IMR-90 (cell line): ENCODE measurements around the gene TACC3. TPM values are rescaled to one million over a fixed set of nuclear protein-coding genes. Genes with fewer than 3 reads are reported as not detected.

ENCODE experiments used
- ATAC-seq: fragments of 200-7000 bp; cut with Tn5 transposase; 2 replicates; pipeline ENCODE4 v1.9.1; 2020; ENCODE audit warnings: low read depth, mild to moderate bottlenecking, moderate library complexity
- BruUV-seq: library from RNA; stranded (reverse); fragments of 400-500 nt; replicated peaks from 2 replicates; lab custom pipeline; 2021; lab: Mats Ljungman, UMichigan
- CTCF ChIA-PET: fragments of 300-600 bp; formaldehyde crosslinking; extraction: SDS; loops from one replicate; lab custom pipeline; 2021; ENCODE audit warnings: antibody characterized with exemption; lab: Yijun Ruan, JAX
- POLR2A ChIA-PET: fragments of 300-600 bp; sonication (Branson Sonifier 250); formaldehyde crosslinking; loops from one replicate; lab custom pipeline; 2022; ENCODE audit warnings: antibody characterized with exemption; ENCODE audit not compliant: unreplicated experiment; lab: Charles Lee
- DNase-seq: peaks from one replicate; pipeline ENCODE4 v3.0.0; 2013
- H2AFZ ChIP-seq: replicated peaks from 2 replicates; pipeline ENCODE3; 2013; ENCODE audit warnings: low read length, mild to moderate bottlenecking; ENCODE audit not compliant: poor library complexity
- H2AK5ac ChIP-seq: 2 replicates; pipeline ENCODE4 v1.6.1; 2013; ENCODE audit warnings: low read depth, low read length, inconsistent platforms
- H2AK9ac ChIP-seq: replicated peaks from 2 replicates; pipeline ENCODE3; 2013; ENCODE audit warnings: mild to moderate bottlenecking, low read depth, low read length, moderate library complexity; ENCODE audit not compliant: poor library complexity
- H2BK120ac ChIP-seq: 2 replicates; pipeline ENCODE4 v1.6.1; 2013; ENCODE audit warnings: low read depth, low read length, inconsistent platforms
- H2BK15ac ChIP-seq: 3 replicates; pipeline ENCODE4 v1.6.1; 2013; ENCODE audit warnings: low read depth, low read length, inconsistent platforms
- H2BK20ac ChIP-seq: 2 replicates; pipeline ENCODE4 v1.6.1; 2013; ENCODE audit warnings: low read depth, mild to moderate bottlenecking, inconsistent platforms, low read length, moderate library complexity
- H2BK5ac ChIP-seq: 2 replicates; pipeline ENCODE4 v1.6.1; 2013; ENCODE audit warnings: mild to moderate bottlenecking, low read depth, low read length, inconsistent platforms; ENCODE audit not compliant: poor library complexity, severe bottlenecking
- H3K14ac ChIP-seq: replicated peaks from 2 replicates; pipeline ENCODE4 v1.6.1; 2013; ENCODE audit warnings: low read depth, low read length, inconsistent platforms
- H3K18ac ChIP-seq: 2 replicates; pipeline ENCODE4 v1.6.1; 2013; ENCODE audit warnings: low read depth, low read length, control low read depth
- H3K23ac ChIP-seq: 2 replicates; pipeline ENCODE4 v1.6.1; 2013; ENCODE audit warnings: low read depth, low read length, inconsistent platforms
- H3K27ac ChIP-seq: 2 replicates; pipeline ENCODE4 v1.5.1; 2013; ENCODE audit warnings: mild to moderate bottlenecking, control low read depth, low read length; ENCODE audit not compliant: insufficient read depth
- H3K27me3 ChIP-seq: 2 replicates; pipeline ENCODE4 v1.6.1; 2013; ENCODE audit warnings: low read length; ENCODE audit not compliant: control insufficient read depth, insufficient read depth
- H3K36me3 ChIP-seq: 2 replicates; pipeline ENCODE4 v1.6.1; 2013; ENCODE audit warnings: low read length, mixed read lengths; ENCODE audit not compliant: control insufficient read depth, insufficient read depth
- H3K4ac ChIP-seq: 2 replicates; pipeline ENCODE4 v1.6.1; 2013; ENCODE audit warnings: low read depth, low read length, inconsistent platforms
- H3K4me1 ChIP-seq: 2 replicates; pipeline ENCODE4 v1.6.1; 2013; ENCODE audit warnings: low read length, mixed read lengths; ENCODE audit not compliant: control insufficient read depth, insufficient read depth
- H3K4me2 ChIP-seq: 2 replicates; pipeline ENCODE4 v1.6.1; 2013; ENCODE audit warnings: low read depth, mild to moderate bottlenecking, control low read depth, low read length, moderate library complexity
- H3K4me3 ChIP-seq: 2 replicates; pipeline ENCODE4 v1.5.1; 2013; ENCODE audit warnings: low read depth, mild to moderate bottlenecking, control low read depth, low read length, moderate library complexity; ENCODE audit not compliant: insufficient read depth
- H3K56ac ChIP-seq: 2 replicates; pipeline ENCODE4 v1.6.1; 2013; ENCODE audit warnings: low read length, inconsistent platforms; ENCODE audit not compliant: insufficient read depth; ENCODE audit errors: extremely low read depth
- H3K79me1 ChIP-seq, 2 experiments: 2 replicates each; pipeline ENCODE4 v1.6.1; 2013; ENCODE audit warnings: low read length in 2 of 2, inconsistent platforms in 1 of 2, low read depth in 1 of 2
- H3K9ac ChIP-seq: 2 replicates; pipeline ENCODE4 v1.6.1; 2013; ENCODE audit warnings: low read depth, low read length, control low read depth
- H3K9me1 ChIP-seq: 2 replicates; pipeline ENCODE4 v1.6.1; 2013; ENCODE audit warnings: low read length, inconsistent platforms; ENCODE audit not compliant: insufficient read depth
- H3K9me3 ChIP-seq: 2 replicates; pipeline ENCODE4 v1.6.1; 2013; ENCODE audit warnings: low read length; ENCODE audit not compliant: control insufficient read depth, insufficient read depth
- H4K20me1 ChIP-seq: 2 replicates; pipeline ENCODE4 v1.6.1; 2013; ENCODE audit warnings: low read length, inconsistent platforms; ENCODE audit not compliant: insufficient read depth
- H4K5ac ChIP-seq: 2 replicates; pipeline ENCODE4 v1.6.1; 2013; ENCODE audit warnings: mild to moderate bottlenecking, low read depth, low read length, control low read depth
- H4K8ac ChIP-seq, 2 experiments: 2 replicates each; pipeline ENCODE4 v1.6.1; 2013; ENCODE audit warnings: low read depth in 2 of 2, low read length in 2 of 2, control low read depth in 1 of 2, inconsistent platforms in 1 of 2
- H4K91ac ChIP-seq: 2 replicates; pipeline ENCODE4 v1.6.1; 2013; ENCODE audit warnings: low read depth, low read length, inconsistent platforms; ENCODE audit not compliant: insufficient read depth
- MAZ ChIP-seq: IDR thresholded peaks from 2 replicates; pipeline ENCODE4 v1.6.1; 2012; ENCODE audit warnings: low read depth, mild to moderate bottlenecking, low read length, improper control_type of control experiment, moderate library complexity, borderline replicate concordance
- NFE2L2 ChIP-seq: fragments of 150-350 bp; IDR thresholded peaks from 2 replicates; pipeline ENCODE4 v1.6.1; 2016; ENCODE audit warnings: low read depth, mild to moderate bottlenecking, low read length
- RCOR1 ChIP-seq: IDR thresholded peaks from 2 replicates; pipeline ENCODE4 v1.6.1; 2012; ENCODE audit warnings: mild to moderate bottlenecking, low read length, improper control_type of control experiment; ENCODE audit not compliant: insufficient replicate concordance
- SMC3 ChIP-seq: fragments of 150-350 bp; IDR thresholded peaks from 2 replicates; pipeline ENCODE4 v1.6.1; 2016; ENCODE audit warnings: low read depth, mild to moderate bottlenecking, antibody characterized with exemption, low read length, moderate library complexity
- USF2 ChIP-seq: fragments of 150-350 bp; IDR thresholded peaks from 2 replicates; pipeline ENCODE4 v1.6.1; 2017; ENCODE audit warnings: mild to moderate bottlenecking, antibody characterized with exemption, low read length, low read depth
- WGBS, 2 experiments: methylation state at CpG; one replicate each; pipeline versions ENCODE4 v1.1.5 to v1.1.7; 2013; ENCODE audit warnings: missing lambda C conversion rate in 2 of 2; ENCODE audit not compliant: insufficient read length in 1 of 2; ENCODE audit errors: extremely low coverage in 2 of 2; 5-methylcytosine and 5-hydroxymethylcytosine counted together
- dilution Hi-C: fragments of 300-500 bp; cut with HindIII; formaldehyde crosslinking; loops from one replicate; pipeline ENCODE4 v1.14.3; 2018; ENCODE audit warnings: low sequenced_read_pairs; ENCODE audit not compliant: unreplicated experiment
- in situ Hi-C: fragments of 300-500 bp; cut with MboI; formaldehyde crosslinking; loops from 3 replicates; pipeline ENCODE4 v1.14.3; 2019; ENCODE audit warnings: low sequenced_read_pairs, inconsistent platforms, mixed read lengths
- intact Hi-C: fragments of 100-400 bp; cut with micrococcal nuclease; formaldehyde crosslinking; loops from 2 replicates; pipeline ENCODE4 v1.10.0; 2022
- polyA plus RNA-seq, 3 experiments: library from polyadenylated mRNA; depleted of rRNA; stranded (reverse); fragments of >200 nt; gene quantifications; 2 replicates each; pipeline ENCODE4 v1.2.3, GENCODE V29; 2012; ENCODE audit warnings: low replicate concordance in 1 of 3
- total RNA-seq: library from RNA; depleted of rRNA; stranded (reverse); fragments of >200 nt; gene quantifications from 2 replicates; pipeline ENCODE4 v1.2.3, GENCODE V29; 2012

TACC3 gene
- total and polyA plus RNA-seq, 2 of the 4 experiments (the other 2 are of a cell fraction), result 15.1 to 49.7 TPM

GRCh38 chr4:1756079-1756478 lies 34.8 kb downstream of the TACC3 start:
- Histone ChIP-seq H3K9me3 (no peaks in the 10 kb centered on the region), H3K27ac (no peak overlapping the region), H2BK15ac (no peak overlapping the region), H3K4ac (no peak overlapping the region), H4K8ac (no peak overlapping the region), H2BK20ac (no peak overlapping the region), H3K56ac (no peak overlapping the region), H4K20me1 (no peaks in the 10 kb centered on the region), H3K9me1 (no peaks in the 10 kb centered on the region), H3K14ac (no peak overlapping the region), H2AK5ac (no peak overlapping the region), H3K4me3 (no peak overlapping the region), H2BK120ac (no peak overlapping the region), H4K5ac (no peak overlapping the region), H3K36me3 (no peaks in the 10 kb centered on the region), H3K4me2 (no peak overlapping the region), H3K18ac (no peak overlapping the region), H2AFZ (no peak overlapping the region), H2BK5ac (no peak overlapping the region), H3K27me3 (no peaks in the 10 kb centered on the region; the same call in 1 of the 2 replicates), H4K91ac (no peak overlapping the region), H3K9ac (no peak overlapping the region), H2AK9ac (no peak overlapping the region), H3K79me1 (no peaks in the 10 kb centered on the region), H3K4me1 (no peaks in the 10 kb centered on the region), H3K23ac (no peak overlapping the region)
- no peak for ATAC-seq
- BruUV-seq, result no TSS peak
- DNase-seq, result no peak
- ChIA-PET CTCF (no interaction called here), POLR2A (no interaction called here)
- 84% methylated on average over 3 of the region's 18 CpGs; no CpG with 5 or more reads in 1 of the 2 experiments for WGBS, 2 experiments
- TF ChIP-seq RCOR1 (no peak), USF2 (no peak), NFE2L2 (no peak), SMC3 (no peak), MAZ (no peak)
- dilution Hi-C loops, result no loop called here
- intact Hi-C loops, result no loop called here
- in situ Hi-C loops, result no loop called here
